Esophagus muscularis mucosa (tissue), 4 donors: ENCODE measurements around the gene IRF8. TPM values are rescaled to one million over a fixed set of nuclear protein-coding genes. Genes with fewer than 3 reads are reported as not detected.

Experiments used
- DNase-seq: peaks from one replicate; pipeline ENCODE4 v3.0.0-alpha.2; 2017; ENCODE audit errors: extremely low spot score
- H3K27ac ChIP-seq, 4 donors: fragments of 200-600 bp; sonication (generic); replicated peaks in 1 of 4; 1 replicate in 3 of 4; 2 replicates in 1 of 4; pipeline ENCODE4 v1.5.1; 2016 to 2019; ENCODE audit warnings: mild to moderate bottlenecking in 1 of 4
- H3K27me3 ChIP-seq, 4 donors: fragments of 200-600 bp; sonication (generic); one replicate each; pipeline versions ENCODE4 v1.5.1 to v1.6.0; 2016 to 2019
- H3K36me3 ChIP-seq, 4 donors: fragments of 200-600 bp; sonication (generic); one replicate each; pipeline ENCODE4 v1.5.1; 2016 to 2019
- H3K4me1 ChIP-seq, 4 donors: fragments of 200-600 bp; sonication (generic); one replicate each; pipeline ENCODE4 v1.5.1; 2016 to 2019
- H3K4me3 ChIP-seq, 4 donors: fragments of 200-600 bp; sonication (generic); 1 replicate in 2 of 4; 2 replicates in 2 of 4; pipeline ENCODE4 v1.5.1; 2016 to 2019; ENCODE audit warnings: mild to moderate bottlenecking in 4 of 4, moderate library complexity in 1 of 4
- H3K9me3 ChIP-seq, 4 donors: fragments of 200-600 bp; sonication (generic); 1 replicate in 3 of 4; 2 replicates in 1 of 4; pipeline ENCODE4 v1.5.1; 2016 to 2019
- EP300 ChIP-seq: sonication (generic); formaldehyde crosslinking; IDR thresholded peaks from one replicate; pipeline ENCODE4 v1.6.1; 2017; ENCODE audit warnings: antibody characterized with exemption
- POLR2A ChIP-seq: fragments of 450-650 bp; IDR thresholded peaks from one replicate; pipeline ENCODE4 v1.6.1; 2017; ENCODE audit warnings: antibody characterized with exemption, moderate library complexity, mild to moderate bottlenecking, low read depth
- POLR2AphosphoS5 ChIP-seq, 2 donors: sonication (generic); formaldehyde crosslinking; IDR thresholded peaks; one replicate each; pipeline ENCODE4 v1.6.1; 2017; ENCODE audit warnings: antibody characterized with exemption in 2 of 2
- WGBS: methylation state at CpG from one replicate; pipeline ENCODE4 v1.1.5; 2018; 5-methylcytosine and 5-hydroxymethylcytosine counted together
- intact Hi-C: fragments of 100-400 bp; cut with DNase I; formaldehyde crosslinking; loops from one replicate; pipeline ENCODE4 v1.15.1; 2023
- total RNA-seq, 4 donors: library from RNA; depleted of rRNA; stranded (reverse); fragments of >200 nt; gene quantifications; one replicate each; pipeline versions ENCODE4 v1.1.0 to v1.2.1, GENCODE V29; 2016
- TF ChIP-seq, protein P1 (sequence below), 3 experiments: fragments of 200-600 bp in 2 of 3; fragments of 450-650 bp in 1 of 3; sonication (generic) in 2 of 3; IDR thresholded peaks; one replicate each; pipeline ENCODE4 v1.5.1; 2017 to 2019; ENCODE audit warnings: antibody characterized with exemption in 3 of 3, mild to moderate bottlenecking in 2 of 3, moderate library complexity in 1 of 3

The IRF8 gene
- total RNA-seq, 4 donors from 2014 or later: 5.1 to 12.9 (median 10.4) TPM

DNA sequence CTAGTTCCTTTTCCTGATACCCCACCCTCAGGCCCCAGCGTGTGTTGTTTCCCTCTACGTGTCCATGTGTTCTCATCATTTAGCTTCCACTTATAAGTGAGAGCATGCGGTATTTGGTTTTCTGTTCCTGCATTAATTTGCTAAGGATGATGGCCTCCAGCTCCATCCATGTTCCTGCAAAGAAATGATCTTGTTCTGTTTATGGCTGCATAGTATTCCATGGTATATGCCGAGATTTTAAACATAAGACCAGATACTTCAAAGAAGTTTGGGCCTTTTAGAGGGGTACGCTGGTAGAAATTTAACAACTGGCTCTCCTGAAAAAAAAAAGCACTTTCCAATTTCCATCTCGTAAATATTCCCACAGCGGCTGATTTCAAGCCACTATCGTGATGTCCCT is 59.8 kb downstream of the IRF8 start:
- Histone ChIP-seq H3K9me3 (no peaks in the 10 kb centered on the region), H3K27ac (no peak overlapping the region), H3K36me3 (no peaks in the 10 kb centered on the region), H3K4me3 (no peak overlapping the region), H3K4me1 (peaks cover 7 to 12% (median 9%) of the 10 kb centered on the region in 4 donors), H3K27me3 (peaks cover 0 to 14% (median 0%) of the 10 kb centered on the region in 4 donors)
- 89% methylated on average over 8 of the region's 8 CpGs for WGBS
- intact Hi-C loops: no loop called here
- no peak for DNase-seq
- no peak for TF ChIP-seq EP300
- no peak for TF ChIP-seq POLR2AphosphoS5 (IDR thresholded peaks at IDR 0.05)
- TF ChIP-seq POLR2A: no peak
- TF ChIP-seq, protein P1, sequence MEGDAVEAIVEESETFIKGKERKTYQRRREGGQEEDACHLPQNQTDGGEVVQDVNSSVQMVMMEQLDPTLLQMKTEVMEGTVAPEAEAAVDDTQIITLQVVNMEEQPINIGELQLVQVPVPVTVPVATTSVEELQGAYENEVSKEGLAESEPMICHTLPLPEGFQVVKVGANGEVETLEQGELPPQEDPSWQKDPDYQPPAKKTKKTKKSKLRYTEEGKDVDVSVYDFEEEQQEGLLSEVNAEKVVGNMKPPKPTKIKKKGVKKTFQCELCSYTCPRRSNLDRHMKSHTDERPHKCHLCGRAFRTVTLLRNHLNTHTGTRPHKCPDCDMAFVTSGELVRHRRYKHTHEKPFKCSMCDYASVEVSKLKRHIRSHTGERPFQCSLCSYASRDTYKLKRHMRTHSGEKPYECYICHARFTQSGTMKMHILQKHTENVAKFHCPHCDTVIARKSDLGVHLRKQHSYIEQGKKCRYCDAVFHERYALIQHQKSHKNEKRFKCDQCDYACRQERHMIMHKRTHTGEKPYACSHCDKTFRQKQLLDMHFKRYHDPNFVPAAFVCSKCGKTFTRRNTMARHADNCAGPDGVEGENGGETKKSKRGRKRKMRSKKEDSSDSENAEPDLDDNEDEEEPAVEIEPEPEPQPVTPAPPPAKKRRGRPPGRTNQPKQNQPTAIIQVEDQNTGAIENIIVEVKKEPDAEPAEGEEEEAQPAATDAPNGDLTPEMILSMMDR (IDR thresholded peaks at IDR 0.05): no peak

DNA sequence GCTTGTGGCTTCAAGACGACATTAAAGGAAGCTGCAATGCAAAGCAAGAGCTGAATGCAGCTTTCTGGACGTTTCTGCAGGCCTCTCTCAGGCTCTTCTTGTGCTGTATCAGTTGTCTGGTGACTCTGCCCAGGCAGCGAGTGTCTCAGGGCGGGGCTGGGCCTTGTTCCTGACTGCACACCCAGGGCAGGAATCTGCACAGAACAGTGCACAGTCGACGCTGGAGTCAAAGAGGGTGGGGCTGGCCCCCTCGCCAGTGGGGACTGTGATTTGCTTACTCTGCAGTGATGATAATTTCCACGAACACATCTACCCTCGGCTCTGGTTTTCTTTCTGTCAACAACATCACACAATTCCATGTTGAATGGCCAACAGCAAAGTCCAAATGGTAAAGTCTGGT is 60.7 kb downstream of the IRF8 start:
- Histone ChIP-seq H3K4me3 (no peak overlapping the region), H3K27ac (no peak overlapping the region), H3K4me1 (peaks cover 15 to 20% (median 18%) of the 10 kb centered on the region in 4 donors), H3K36me3 (no peaks in the 10 kb centered on the region), H3K27me3 (peaks cover 0 to 9% (median 0%) of the 10 kb centered on the region in 4 donors), H3K9me3 (no peaks in the 10 kb centered on the region)
- WGBS: 79% methylated on average over 9 of the region's 9 CpGs
- intact Hi-C loops: no loop called here
- TF ChIP-seq POLR2AphosphoS5 (IDR thresholded peaks at IDR 0.05): no peak
- TF ChIP-seq, protein P1 (IDR thresholded peaks at IDR 0.05): no peak
- no peak for TF ChIP-seq EP300
- DNase-seq: no peak

DNA sequence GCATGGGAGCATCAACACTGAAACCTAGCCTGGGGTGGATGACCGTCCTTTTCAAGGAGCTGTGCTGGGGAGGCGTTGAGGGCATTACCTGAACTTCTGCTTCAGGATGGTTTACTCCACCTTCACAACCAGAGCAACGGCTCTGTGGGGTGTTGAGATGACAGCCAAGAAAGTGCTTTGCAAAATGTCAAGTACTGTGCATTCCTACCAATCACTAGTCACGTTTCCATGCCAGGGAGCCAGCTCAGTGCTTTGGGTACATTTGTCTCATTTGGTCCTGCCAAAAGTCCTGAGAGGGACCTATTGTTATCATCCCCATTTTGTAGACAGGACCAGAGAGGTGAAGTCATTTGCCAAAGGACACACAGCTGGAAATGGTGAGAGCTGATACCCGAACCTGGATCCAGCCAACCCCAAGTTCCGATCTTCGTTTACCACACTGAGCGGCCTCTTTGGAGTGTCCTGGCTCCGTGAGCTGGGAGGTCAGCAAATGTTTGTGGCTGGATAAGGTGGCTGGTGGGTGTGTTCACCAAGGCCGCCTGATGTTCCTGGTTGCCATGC is 61.6 kb downstream of the IRF8 start:
- 44% methylated on average over 7 of the region's 10 CpGs for WGBS
- Histone ChIP-seq H3K4me1 (peaks cover 15 to 20% (median 19%) of the 10 kb centered on the region in 4 donors), H3K27me3 (peaks cover 0 to under 1% (median 0%) of the 10 kb centered on the region in 4 donors), H3K9me3 (no peaks in the 10 kb centered on the region), H3K27ac (no peak overlapping the region), H3K36me3 (no peaks in the 10 kb centered on the region), H3K4me3 (no peak overlapping the region)
- TF ChIP-seq POLR2A (no peak), EP300 (no peak), POLR2AphosphoS5 (IDR thresholded peaks at IDR 0.05) (no peak)
- TF ChIP-seq, protein P1 (IDR thresholded peaks at IDR 0.05): no peak
- DNase-seq: no peak
- intact Hi-C loops: no loop called here

DNA sequence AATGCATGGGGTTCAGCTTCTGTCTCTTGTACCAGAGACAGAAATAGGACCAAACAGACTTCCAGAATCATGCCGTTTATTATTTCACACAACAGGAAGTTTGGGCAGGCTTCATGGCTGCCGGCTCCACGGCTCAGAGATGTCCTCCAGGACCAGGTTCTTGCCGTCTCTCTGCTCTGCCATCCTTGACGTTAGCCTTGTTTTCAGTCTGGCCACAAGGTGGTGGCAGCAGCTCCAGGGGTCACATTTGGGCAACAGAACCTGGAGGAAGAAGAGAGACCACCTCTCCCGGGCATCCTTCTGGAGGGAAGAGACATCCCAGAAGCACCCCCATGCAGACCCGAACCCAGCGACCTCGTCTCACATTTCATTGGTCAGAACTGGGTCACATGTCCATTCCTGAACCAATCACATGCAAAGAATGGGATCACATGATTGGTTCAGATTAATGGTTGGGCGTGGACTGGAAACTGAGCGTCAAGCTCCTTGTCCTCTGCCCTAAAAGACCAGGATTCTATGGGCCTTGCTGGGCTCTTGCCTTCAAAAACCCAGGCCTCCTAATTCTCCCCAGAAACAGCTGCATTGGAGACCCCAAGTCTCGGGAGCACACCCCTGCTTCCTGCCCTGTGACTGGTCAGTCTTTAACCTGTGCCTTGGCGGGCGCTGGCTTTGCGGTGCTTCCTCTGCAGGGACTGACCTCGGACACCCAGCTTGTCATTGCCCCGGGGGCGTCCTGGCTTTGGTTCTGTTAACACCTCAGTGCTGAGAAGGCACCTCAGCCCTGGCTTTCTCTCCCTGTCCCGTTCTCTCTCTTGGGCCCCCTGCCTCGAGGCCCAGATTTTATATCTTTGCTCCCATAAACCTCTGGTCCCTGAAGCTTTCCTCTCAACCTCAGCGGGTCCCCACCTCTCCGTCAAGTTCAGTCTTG is 63.3 kb downstream of the IRF8 start:
- Histone ChIP-seq H3K27me3 (no peaks in the 10 kb centered on the region), H3K27ac (no peak overlapping the region), H3K9me3 (no peaks in the 10 kb centered on the region), H3K4me1 (peaks cover 15 to 20% (median 19%) of the 10 kb centered on the region in 4 donors), H3K36me3 (no peaks in the 10 kb centered on the region), H3K4me3 (no peak overlapping the region)
- no peak for TF ChIP-seq POLR2AphosphoS5 (IDR thresholded peaks at IDR 0.05)
- TF ChIP-seq, protein P1 (IDR thresholded peaks at IDR 0.05): no peak
- 84% methylated on average over 22 of the region's 22 CpGs for WGBS
- intact Hi-C loops: no loop called here
- no peak for DNase-seq
